Stomach (tissue), 4 donors: ENCODE results near the gene MAP1LC3B.

Experiments used
- EP300 ChIP-seq: sonication (generic); formaldehyde crosslinking; IDR thresholded peaks from one replicate; pipeline ENCODE4 v1.6.1; 2017; ENCODE audit warnings: antibody characterized with exemption
- POLR2A ChIP-seq, 4 donors: fragments of 450-650 bp; IDR thresholded peaks; one replicate each; pipeline ENCODE4 v1.6.1; 2016; ENCODE audit warnings: antibody characterized with exemption in 4 of 4, control low read depth in 2 of 4, mild to moderate bottlenecking in 1 of 4, moderate library complexity in 1 of 4
- POLR2AphosphoS5 ChIP-seq, 3 donors: sonication (generic); formaldehyde crosslinking; IDR thresholded peaks; one replicate each; pipeline ENCODE4 v1.6.1; 2016; ENCODE audit warnings: antibody characterized with exemption in 3 of 3
- TF ChIP-seq, protein P1 (sequence below), 7 experiments: fragments of 450-650 bp in 4 of 7; fragments of 200-600 bp in 3 of 7; sonication (generic) in 3 of 7; IDR thresholded peaks; one replicate each; pipeline ENCODE4 v1.5.1; 2016 to 2019; ENCODE audit warnings: antibody characterized with exemption in 7 of 7, control low read depth in 2 of 7, mild to moderate bottlenecking in 1 of 7

DNA sequence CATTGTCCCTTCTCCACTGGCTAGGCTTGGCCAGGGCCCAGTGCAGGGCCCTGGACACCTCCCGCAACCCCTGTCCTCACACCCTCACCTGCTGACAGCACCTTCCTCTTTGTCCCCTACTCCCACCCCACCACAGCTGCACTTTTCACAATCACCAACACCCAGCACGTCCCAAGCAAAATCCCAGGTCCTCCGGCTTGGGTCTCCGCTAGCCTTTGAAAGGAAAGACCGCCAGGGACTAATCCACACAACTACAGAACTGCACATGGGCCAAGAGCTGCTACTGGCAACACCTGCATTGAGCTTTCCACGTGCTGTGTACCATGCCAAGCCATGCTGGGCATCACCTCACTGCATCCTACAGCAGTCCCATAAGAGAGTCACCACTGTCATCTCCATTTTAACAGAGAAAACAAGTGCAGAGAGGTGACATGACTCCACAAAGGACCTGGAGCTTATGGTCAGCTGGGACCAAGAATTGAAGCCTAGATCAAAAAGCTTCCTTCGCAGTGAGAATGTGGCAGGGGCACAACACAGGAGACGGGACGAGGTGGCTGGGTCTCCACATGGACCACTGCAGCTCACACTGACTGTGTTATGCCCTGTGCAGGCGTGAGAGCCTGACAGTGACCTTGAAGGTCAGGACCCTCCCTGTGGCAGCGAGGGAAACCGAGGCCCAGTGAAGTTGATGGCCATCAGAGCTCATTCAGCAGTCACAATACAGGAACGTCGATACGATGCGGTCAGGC, 31.1 kb upstream of the MAP1LC3B start:
- TF ChIP-seq POLR2AphosphoS5 (IDR thresholded peaks at IDR 0.05) (no peak), POLR2A (IDR thresholded peaks at IDR 0.05) (no peak), EP300 (no peak)
- TF ChIP-seq, protein P1, sequence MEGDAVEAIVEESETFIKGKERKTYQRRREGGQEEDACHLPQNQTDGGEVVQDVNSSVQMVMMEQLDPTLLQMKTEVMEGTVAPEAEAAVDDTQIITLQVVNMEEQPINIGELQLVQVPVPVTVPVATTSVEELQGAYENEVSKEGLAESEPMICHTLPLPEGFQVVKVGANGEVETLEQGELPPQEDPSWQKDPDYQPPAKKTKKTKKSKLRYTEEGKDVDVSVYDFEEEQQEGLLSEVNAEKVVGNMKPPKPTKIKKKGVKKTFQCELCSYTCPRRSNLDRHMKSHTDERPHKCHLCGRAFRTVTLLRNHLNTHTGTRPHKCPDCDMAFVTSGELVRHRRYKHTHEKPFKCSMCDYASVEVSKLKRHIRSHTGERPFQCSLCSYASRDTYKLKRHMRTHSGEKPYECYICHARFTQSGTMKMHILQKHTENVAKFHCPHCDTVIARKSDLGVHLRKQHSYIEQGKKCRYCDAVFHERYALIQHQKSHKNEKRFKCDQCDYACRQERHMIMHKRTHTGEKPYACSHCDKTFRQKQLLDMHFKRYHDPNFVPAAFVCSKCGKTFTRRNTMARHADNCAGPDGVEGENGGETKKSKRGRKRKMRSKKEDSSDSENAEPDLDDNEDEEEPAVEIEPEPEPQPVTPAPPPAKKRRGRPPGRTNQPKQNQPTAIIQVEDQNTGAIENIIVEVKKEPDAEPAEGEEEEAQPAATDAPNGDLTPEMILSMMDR (IDR thresholded peaks at IDR 0.05), result no peak
